Measurements from ENCODE around the gene SRSF12.
"Not testable (repeated sequence)": the region's sequence is repeated elsewhere in the genome, so short reads cannot be mapped to it uniquely, and the experiment has no call there.

The SRSF12 gene

DNA sequence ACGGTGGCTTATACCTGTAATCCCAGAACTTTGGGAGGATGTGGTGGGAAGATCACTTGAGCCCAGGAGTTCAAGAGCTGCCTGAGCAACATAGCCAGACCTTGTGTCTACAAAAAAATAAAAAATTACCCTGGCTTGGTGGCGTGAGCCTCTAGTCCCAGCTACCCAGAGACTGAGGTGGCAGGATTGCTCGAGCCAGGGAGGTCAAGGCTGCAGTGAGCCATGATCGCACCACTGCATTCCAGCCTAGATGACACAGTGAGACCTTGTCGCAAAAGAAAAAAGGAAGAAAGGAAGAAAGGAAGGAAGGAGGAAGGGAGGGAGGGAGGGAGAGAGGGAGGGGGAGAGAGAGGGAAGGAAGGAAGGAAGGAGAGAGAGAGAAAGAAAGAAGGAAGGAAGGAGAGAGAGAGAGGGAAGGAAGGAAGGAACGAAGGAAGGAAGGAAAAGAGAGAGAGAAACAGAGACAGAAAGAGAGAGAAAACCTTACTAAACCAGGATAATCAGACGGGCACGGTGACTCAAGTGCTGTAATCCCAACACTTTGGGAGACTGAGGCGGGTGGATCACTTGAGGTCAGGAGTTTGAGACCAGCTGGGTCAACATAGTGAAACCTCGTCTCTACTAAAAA, 48.2 kb downstream of the SRSF12 start:
- DNase-seq: no peak

DNA sequence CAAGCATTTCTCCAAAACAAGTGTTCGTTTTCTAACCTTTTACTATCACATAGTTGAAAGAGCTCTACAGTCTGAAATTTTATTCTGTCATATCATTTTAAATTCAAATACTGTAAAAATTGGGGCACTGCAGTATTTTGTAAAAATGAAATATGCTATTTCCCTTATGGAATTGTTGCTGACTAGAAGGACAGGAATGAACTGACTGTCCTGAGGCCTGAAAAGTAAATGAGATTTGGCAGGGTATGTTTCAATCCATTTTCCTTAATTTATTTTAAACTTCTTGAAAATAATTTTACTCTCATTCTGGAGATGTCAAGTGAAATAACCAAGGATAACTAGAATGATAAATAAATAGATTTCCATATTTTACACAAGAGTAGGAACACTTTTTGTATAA, 49.2 kb downstream of the SRSF12 start:
- DNase-seq: no peak

DNA sequence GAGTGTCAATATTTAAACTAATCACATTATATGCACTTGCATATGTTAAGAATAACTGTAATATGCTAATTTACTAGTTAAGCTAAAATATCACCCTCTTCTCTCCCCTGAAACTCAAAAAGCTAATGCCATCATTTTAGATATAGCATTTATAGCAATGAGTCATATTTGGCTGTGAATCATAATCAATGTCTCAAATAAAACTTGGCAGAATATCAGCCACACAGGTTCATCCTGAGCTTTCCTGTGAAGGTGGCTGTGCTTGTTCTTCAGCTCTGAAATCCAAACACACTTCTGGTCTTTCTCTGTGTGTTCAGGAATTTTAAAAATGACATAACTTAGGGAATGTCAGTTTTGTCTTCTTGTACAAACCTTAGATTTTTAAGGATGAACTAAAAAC, 50.1 kb downstream of the SRSF12 start:
- no peak for DNase-seq

DNA sequence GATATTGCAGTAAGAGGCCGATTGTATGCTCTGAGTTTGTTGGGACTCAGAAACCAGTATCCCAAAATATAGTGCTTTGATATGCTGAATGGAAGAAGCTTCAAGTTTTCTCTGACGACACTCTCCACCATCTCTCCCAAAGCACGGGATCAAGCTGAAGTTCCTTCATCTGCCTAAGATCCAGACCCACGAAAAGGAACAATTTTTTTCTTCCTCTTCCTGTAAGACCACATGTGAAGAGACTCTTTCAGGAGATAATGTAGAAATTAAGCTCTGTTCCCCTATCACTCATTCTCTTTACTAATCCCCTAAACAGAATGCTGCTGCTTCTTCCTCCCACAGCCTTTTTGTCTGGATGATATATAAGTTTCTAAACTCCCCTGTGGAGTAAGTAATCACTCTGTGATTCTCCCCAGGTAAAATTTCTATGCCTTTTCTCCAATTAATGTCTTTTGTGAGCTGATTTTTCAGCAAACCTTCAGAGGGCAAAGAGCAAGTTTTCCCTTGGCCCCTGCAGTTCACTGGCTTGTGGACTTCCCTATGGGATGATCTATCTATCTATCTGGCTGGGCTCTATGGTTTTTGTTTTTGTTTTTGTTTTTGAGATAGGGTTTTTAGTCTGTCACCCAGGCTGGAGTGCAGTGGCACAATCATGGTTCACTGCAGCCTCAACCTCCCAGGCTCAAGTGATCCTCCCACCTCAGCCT, 50.8 kb downstream of the SRSF12 start:
- peak; percentile 49 to 58 for DNase-seq

DNA sequence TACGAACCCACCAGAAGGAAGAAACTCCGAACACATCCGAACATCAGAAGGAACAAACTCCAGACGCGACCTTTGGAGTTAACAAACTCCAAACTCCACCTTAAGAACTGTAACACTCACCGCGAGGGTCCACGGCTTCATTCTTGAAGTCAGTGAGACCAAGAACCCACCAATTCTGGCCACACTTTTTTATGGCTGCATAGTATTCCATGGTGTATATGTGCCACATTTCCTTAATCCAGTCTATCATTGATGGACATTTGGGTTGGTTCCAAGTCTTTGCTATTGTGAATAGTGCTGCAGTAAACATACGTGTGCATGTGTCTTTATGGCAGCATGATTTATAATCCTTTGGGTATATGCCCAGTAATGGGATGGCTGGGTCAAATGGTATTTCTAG, 51.8 kb downstream of the SRSF12 start:
- DNase-seq: not testable (repeated sequence)

DNA sequence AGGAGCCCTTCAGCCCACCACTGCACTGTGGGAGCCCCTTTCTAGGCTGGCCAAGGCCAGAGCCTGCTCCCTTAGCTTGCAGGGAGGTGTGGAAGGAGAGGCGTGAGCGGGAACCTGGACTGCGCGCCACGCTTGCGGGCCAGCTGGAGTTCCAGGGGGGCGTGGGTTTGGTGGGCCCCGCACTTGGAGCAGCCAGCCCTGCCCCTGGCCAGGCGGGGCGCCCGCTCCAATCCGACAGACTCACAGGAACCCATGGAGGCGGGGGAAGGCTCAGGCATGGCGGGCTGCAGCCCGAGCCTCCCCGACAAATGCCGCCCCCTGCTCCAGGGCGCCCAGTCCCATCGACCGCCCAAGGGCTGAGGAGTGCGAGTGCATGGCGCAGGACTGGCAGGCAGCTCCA, 52.9 kb downstream of the SRSF12 start:
- DNase-seq: not testable (repeated sequence)

DNA sequence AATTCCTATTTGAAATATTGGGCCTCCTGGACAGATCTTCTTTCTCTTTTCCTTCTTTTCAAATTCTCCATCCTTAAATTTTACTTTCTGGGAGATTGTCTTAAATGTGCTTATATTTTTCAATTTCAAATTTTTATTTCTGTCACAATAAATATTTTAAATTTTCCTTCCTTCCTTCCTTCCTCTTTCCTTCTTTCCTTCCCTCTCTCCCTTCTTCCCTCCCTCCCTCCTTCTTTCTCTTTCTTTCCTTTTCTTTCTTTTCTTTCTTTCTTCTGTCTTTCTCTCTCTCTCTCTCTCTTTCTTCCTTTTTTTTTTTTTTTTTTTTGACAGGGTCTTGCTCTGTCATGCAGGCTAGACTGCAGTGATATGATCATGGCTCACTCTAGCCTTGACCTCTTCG, 54.0 kb downstream of the SRSF12 start:
- no peak for DNase-seq

DNA sequence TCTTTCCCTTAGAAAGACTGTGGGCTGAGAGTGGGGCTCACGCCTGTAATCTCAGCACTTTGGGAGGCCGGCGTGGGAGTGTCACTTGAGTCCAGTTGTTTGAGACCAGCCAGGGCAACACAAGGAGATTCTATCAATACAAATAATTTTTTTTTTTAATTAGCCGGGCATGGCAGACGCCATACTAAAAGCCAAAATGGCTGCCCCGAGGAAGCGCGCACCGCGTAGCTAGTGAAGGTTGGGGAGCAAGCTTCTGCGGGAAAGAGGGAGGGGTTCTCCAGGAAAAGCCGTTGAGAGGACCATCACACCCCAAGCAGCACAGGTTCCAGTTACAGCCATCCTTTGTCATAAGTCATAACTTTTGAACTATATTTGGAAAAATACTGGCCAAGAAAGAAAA, 58.6 kb downstream of the SRSF12 start:
- no peak for DNase-seq

DNA sequence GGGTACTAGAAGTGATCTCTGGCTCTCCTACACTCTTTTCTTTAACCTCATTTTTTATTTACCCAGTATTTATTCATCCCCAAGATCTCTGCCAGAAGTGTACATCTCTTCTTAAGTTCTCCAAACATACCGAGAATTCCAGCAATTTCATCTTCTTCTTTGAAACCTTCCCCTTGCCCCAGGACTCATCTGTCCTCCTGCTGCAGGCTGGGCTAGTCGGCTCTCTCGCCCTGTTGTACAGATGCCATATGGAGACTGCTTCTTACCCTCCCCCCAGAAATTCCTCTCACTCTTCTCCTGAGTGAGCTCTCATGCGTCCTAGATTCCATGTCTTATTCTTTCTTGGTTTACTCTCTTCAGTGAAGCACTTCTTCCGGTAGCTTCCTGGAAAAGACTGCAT, 59.2 kb downstream of the SRSF12 start:
- no peak for DNase-seq

DNA sequence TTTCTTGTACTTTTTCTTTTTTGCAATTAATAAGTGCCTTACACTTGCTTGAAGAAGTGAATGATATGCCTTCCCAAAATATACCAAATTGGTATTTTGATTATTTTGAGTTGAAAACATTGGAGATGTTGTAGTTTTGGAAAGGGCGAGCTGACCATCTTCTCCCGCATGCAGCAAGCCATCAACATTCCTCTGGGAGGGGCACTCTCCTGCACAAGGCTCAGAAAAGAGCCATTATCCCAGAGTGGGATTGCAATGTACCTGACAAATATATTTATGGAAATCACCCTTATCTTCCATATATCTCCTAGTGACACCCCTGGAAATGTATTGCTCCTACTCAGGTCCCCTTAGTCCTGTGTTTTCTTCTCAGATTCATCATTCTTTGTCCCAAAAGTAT, 60.1 kb downstream of the SRSF12 start:
- no peak for DNase-seq

DNA sequence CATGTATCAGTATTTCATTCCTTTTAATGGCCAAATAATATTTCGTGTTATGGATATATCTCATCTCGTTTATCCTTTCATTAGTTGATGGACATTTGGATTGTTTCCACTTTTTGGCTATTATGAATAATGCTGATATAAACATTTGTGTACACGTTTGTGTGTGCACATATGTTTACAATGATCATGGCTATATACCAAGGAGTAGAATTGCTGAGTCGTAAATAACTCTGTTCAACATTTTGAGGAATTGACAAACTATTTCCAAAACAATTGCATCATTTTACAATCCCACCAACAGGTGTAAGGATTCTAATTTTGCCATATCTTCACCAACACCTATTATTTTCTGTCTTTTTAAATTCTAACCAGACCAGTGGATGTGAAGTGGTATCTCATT, 63.7 kb downstream of the SRSF12 start:
- DNase-seq: no peak

DNA sequence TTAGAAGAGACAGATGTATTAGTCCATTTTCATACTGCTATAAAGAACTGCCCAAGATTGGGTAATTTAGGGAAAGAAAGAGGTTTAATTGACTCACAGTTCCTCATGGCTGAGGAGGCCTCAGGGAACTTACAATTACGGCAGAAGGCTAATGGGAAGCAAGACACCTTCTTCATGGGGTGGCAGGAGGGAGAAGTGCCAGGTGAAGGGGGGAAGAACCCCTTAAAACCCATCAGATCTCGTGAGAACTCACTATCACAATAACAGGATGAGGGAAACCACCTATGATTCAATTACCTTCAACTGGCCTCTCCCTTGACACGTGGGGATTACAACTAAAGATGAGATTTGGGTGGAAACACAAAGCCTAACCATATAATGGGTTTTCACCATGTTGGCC, 66.2 kb downstream of the SRSF12 start:
- no peak for DNase-seq

DNA sequence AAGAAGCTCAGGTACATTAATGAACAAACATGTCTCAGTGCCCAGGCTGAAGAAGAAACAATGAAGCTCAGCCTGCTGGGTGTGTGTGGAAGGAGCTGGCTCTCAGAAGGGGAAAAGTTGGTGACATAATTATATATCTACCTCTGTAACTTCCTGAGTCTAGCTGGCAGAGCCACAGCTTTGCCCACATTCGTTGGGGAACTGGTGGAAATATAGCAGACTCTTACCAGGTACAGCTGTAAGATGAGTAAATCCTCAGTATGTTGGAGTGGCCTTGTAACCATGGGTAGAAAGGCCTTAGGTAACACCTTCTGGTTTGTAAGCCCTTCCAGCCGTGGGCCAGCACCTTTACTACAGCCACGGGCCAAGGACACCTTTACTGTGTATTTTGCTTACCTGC, 67.2 kb downstream of the SRSF12 start:
- DNase-seq: peak; percentile 72 to 74

DNA sequence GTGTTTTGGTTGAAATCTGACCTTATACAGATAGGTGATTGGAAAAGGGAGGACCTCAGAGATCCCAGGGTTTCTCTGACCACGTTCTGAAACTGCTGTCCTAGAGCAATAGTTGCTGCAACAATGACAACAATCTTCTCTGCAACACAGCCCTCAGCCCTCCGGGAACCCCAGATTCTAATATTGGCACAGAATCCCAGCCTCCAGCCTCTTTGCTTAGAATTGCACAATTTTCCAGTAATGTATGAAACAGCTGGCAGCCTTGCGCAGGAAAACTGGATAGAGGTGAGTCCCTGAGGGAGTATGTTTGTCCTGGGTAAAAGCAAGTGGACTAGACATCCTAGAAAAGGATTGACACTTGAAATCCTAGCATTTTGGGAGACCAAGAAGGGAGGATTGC, 67.7 kb downstream of the SRSF12 start:
- DNase-seq: no peak

DNA sequence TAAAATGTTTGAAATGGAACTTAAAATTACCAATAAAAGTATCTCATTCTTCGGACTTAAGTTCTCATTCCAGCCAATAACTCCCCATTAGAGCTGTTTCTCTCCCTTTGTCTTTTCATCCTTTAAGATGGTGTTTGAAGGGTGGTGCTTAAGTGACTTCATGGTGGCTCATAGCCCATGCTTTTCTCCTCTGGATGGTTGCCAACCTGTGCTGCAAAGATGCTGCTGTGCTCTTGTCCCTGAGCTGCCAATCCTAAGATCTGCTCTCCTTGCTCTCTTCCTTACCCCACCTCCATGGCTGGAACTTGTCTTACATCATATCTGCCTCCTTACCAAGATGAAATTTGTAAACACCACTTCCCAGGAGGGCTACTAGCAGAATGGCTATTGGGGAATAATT, 68.9 kb downstream of the SRSF12 start:
- DNase-seq: no peak

DNA sequence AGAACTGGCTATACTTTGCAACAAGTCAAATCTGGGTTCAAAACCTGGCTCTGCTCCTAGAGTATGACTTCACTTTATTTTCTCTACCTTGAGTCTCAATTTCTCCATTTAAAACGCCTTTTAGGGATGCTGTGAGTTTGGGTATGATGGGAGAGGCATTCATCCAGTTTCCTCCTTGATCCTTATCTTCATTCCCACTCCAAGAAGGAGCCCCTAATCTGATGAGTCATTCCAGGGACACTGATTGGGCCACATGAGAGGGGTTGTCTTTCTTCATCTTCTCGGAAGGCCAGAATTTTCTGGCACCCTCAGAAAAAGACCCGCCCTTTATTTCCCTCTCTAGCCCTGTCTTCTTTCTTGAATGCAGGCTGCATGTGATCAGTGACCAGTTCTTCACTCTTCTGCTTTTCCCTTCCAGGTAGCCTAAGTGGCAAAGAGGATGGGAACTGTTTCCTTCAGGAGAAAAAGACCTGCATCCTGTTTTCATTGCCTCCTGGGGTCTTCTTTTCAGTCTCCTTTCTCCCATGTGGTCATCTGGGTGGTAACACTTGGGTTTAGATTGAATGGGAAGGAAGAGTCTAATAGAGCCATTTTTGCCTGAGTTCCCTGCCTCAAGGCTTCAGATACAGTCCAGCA, 69.5 kb downstream of the SRSF12 start:
- no peak for DNase-seq

DNA sequence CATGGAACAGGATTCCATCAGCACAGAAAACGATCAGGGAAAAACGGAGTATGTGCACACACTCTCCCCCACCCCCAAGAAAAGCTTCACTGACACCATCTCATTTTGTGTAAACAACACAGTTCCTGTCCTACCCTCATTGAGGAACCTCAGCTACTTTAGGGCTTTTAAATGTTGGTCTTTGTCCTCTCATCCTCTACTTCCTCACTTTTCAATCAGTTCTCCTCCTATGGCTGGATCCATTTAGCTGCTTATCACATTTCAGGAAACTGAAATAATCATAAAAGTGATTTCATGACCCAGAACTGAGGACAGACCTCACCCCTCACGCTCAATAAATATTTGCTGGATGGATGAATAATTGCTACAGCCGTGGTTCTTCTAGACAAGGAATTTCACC, 70.4 kb downstream of the SRSF12 start:
- DNase-seq: no peak
